Ishikawa (cell line): ENCODE measurements around the gene DBN1.

Experiments
- CREB1 ChIP-seq: IDR thresholded peaks from 2 replicates; pipeline ENCODE4 v1.6.1; 2012; ENCODE audit warnings: low read depth
- EGR1 ChIP-seq: IDR thresholded peaks from 2 replicates; pipeline ENCODE4 v1.6.1; 2012
- EP300 ChIP-seq: IDR thresholded peaks from 2 replicates; pipeline ENCODE4 v1.6.1; 2012; ENCODE audit warnings: borderline replicate concordance
- FOXM1 ChIP-seq: IDR thresholded peaks from 2 replicates; pipeline ENCODE4 v1.6.1; 2012; ENCODE audit warnings: low read depth, borderline replicate concordance
- NFIC ChIP-seq: IDR thresholded peaks from 2 replicates; pipeline ENCODE4 v1.6.1; 2012
- RAD21 ChIP-seq: IDR thresholded peaks from 2 replicates; pipeline ENCODE4 v1.6.1; 2012; ENCODE audit warnings: low read depth
- REST ChIP-seq: IDR thresholded peaks from 2 replicates; pipeline ENCODE4 v1.6.1; 2012; ENCODE audit warnings: low read depth, mild to moderate bottlenecking
- TCF12 ChIP-seq: IDR thresholded peaks from 2 replicates; pipeline ENCODE4 v1.6.1; 2012; ENCODE audit warnings: low read depth
- TEAD4 ChIP-seq: IDR thresholded peaks from 2 replicates; pipeline ENCODE4 v1.6.1; 2012
- ZBTB7A ChIP-seq: IDR thresholded peaks from 2 replicates; pipeline ENCODE4 v1.6.1; 2012; ENCODE audit warnings: low read depth
- TF ChIP-seq, protein P1 (sequence below): IDR thresholded peaks from 2 replicates; pipeline ENCODE4 v1.6.1; 2012
- TF ChIP-seq, protein P2 (sequence below): IDR thresholded peaks from 2 replicates; pipeline ENCODE4 v1.6.1; 2012

DNA sequence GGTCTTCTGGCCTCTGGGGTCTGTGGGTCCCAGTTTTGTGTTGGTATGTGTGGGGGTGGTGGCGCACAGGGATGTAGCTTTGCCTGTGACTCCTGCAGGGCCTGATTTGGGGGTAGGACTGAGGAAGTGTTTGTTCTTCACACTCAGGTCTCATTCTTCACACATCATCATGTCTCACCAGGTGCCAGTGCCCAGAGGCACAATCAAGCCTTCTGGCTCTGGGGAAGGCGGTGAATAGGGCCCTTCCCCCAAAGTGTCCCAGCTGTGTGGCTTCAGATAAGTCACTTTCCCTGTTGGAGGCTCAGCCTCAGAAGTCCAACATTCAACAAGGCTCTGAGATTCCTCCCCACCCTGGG, 5.1 kb downstream of the DBN1 start:
- TF ChIP-seq RAD21 (no peak), EP300 (no peak), EGR1 (no peak), TCF12 (no peak), CREB1 (no peak), NFIC (no peak), TEAD4 (no peak), ZBTB7A (no peak), REST (no peak), FOXM1 (no peak)
- TF ChIP-seq, protein P1, sequence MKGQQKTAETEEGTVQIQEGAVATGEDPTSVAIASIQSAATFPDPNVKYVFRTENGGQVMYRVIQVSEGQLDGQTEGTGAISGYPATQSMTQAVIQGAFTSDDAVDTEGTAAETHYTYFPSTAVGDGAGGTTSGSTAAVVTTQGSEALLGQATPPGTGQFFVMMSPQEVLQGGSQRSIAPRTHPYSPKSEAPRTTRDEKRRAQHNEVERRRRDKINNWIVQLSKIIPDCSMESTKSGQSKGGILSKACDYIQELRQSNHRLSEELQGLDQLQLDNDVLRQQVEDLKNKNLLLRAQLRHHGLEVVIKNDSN = no peak
- TF ChIP-seq, protein P2, sequence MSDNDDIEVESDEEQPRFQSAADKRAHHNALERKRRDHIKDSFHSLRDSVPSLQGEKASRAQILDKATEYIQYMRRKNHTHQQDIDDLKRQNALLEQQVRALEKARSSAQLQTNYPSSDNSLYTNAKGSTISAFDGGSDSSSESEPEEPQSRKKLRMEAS = no peak
